Stimulated activated naive CD4-positive, alpha-beta T cell (primary cell): Measurements from ENCODE around the gene ARHGAP1.
A peak's percentile ranks its signal among the peaks of the same experiment; 100 is the strongest.

Source experiments
- DNase-seq, 6 experiments: peaks; one replicate each; lab custom pipeline; 2025; lab: John Stamatoyannopoulos, UW

The ARHGAP1 gene

GRCh38 chr11:46700241-46701077, at the start of gene ARHGAP1, which contains the start of gene ZNF408:
Gene ARHGAP1 (minus strand): TSS chr11:46700619. CDS start chr11:46696107, 4,512 bp downstream.
Gene ZNF408 (plus strand): TSS chr11:46701031. CDS start chr11:46701048, 17 bp downstream.
- DNase-seq: peak; percentile 96 to 99 (median 98)

GRCh38 chr11:46747150-46747549, 46.7 kb upstream of the ARHGAP1 start:
- DNase-seq: no peak

GRCh38 chr11:46745995-46746394, 45.6 kb upstream of the ARHGAP1 start:
- no peak for DNase-seq

DNA sequence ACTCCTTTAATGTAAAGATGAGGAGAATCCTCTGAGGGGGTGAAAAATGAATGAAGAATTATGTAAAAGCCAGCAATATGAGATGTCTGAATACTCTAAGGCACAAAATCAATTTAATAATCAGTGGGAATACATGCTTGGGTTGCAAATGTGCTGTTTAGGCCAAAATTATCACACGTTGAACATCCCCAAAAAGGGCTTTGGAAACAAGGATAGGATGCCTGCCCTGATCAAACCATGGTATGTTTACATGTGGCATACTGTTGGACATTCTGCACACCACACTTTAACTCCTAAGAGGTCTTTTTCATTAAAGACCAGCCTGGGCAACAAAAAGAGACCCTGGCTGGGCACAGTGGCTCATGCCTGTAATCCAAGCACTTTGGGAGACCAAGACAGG, 44.9 kb upstream of the ARHGAP1 start:
- no peak for DNase-seq

DNA sequence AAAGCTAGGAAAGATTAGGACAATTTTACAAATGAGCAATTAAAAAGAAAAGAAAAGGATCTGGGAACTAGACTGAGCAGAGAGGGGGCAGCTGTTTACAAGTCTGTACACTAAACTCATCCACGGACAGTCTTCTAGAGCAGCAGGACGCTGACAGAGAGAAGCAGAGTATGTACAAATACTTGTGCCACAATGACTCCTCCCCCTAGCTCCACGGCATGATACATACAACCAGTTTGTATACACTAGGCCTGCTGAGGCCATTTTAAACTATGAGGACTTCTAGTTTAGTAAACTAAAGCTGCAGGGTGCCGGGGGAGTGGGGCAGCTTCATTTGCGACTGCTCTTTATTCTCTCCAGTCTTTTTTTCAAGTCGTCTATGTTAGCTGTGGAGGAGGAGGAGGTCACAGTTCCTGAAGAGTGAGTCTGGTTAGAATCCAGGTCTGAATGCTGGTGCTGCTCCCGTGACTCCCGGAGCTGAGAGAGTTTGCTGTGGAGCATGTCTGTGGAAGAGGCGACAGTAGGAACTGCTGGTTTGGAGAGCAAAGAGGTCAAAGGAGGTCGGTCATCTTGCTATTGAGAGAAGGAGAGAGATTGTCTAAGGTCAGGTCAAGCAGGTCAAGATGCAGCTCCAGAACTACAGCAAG, 43.4 kb upstream of the ARHGAP1 start:
- DNase-seq: no peak

DNA sequence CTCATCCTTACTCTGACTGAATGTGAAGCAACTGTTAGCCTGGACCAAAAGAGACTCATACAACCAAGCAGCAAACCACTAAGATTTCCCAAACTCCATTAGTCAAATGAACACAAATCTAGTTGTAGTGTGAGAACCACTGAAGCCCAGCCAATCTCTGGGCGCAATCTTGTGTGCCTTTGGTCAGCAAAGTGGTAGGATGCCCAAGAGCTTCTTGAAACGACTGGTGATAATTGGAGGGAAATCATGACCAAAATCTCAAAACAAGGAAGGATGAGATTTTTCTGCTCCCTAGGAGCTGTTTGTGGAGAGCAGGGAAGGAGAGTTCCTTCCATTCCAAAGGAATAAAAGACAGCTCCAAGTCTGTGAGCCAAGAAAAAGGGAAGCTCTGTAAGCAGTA, 42.6 kb upstream of the ARHGAP1 start:
- DNase-seq: no peak

- DNase-seq: no peak
Observed at GRCh38 chr11:46741600-46742484, 41.4 kb upstream of the ARHGAP1 start.

DNA sequence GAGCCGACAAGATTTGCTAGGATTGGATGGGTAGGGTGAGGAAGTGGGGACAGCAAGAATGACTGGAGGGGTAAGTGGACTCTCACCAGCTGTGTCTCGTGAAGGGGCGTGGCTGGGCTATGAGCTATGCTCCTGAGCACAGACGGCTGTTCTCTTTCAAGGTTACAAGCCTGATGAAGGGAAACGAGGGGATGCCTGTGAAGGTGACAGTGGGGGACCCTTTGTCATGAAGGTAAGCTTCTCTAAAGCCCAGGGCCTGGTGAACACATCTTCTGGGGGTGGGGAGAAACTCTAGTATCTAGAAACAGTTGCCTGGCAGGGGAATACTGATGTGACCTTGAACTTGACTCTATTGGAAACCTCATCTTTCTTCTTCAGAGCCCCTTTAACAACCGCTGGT, 38.5 kb upstream of the ARHGAP1 start:
- DNase-seq: no peak

GRCh38 chr11:46737699-46738098, 37.3 kb upstream of the ARHGAP1 start:
- DNase-seq: no peak

DNA sequence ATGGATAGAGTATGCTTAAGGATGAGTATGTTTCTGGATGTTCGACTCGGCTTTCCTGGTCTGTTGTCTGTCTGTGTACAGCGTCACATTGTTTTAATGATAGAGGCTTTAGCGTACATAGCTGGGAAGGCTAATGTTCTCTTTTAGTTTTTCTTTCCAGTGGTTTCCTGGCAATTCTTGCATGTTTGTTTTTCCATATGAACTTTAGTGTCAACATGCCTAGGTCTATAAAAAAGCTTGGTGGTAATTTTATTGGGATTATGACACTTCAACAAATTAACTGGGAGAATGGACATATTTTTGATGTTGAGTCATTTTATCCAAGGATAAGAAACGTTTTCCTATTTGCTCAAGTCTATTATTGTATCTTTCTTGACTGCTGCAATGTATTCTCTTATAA, 36.2 kb upstream of the ARHGAP1 start:
- no peak for DNase-seq

GRCh38 chr11:46736146-46736545, 35.7 kb upstream of the ARHGAP1 start:
- DNase-seq: no peak

- DNase-seq: no peak
Observed at GRCh38 chr11:46733234-46733633, 32.8 kb upstream of the ARHGAP1 start.

GRCh38 chr11:46731545-46731944, 31.1 kb upstream of the ARHGAP1 start:
- DNase-seq: no peak

DNA sequence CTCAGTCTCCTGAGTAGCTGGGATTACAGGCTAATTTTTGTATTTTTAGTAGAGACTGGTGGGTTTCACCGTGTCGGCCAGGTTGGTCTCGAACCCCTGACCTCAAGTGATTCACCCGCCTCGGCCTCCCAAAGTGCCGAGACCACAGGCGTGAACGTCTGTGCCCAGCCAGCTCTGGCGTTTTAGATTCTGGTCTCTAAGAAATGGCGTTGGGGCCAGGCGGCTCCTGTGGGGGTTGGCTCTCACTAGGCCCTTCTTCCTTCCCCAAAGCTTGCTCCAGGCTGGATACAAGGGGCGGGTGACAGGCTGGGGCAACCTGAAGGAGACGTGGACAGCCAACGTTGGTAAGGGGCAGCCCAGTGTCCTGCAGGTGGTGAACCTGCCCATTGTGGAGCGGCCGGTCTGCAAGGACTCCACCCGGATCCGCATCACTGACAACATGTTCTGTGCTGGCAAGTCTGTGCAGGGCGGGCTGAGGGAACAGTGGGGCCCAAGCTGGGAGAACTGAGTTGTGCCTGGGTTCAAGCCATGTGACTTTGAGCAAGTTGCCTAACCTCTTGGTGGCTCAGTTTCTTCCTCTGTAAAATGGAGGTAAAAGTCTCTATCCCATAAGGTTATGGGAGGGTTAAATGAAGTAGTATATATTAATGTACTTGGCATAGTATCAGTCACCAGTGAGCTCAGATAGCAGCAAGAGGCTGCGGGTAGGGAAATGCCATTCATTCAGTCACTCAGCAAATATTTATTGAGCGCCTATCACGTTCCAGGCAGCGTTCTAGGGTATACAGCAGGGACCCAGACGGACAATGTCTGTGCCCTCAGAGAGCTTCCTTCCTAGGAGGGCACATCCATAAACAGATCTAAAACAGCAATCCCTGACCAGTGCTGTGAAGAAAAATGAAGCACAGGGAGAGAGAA, 28.9 kb upstream of the ARHGAP1 start:
- no peak for DNase-seq

DNA sequence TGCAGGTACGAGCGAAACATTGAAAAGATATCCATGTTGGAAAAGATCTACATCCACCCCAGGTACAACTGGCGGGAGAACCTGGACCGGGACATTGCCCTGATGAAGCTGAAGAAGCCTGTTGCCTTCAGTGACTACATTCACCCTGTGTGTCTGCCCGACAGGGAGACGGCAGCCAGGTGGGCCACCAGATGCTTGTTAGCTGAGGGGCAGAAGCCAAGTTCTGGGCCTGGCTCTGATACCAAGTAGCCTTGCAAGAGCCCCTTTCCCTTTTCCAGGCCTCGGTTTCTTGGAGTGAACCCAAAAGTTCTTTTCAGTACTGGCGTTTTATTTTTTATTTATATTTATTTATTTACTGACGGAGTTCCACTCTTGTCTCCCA, 28.2 kb upstream of the ARHGAP1 start:
- no peak for DNase-seq

DNA sequence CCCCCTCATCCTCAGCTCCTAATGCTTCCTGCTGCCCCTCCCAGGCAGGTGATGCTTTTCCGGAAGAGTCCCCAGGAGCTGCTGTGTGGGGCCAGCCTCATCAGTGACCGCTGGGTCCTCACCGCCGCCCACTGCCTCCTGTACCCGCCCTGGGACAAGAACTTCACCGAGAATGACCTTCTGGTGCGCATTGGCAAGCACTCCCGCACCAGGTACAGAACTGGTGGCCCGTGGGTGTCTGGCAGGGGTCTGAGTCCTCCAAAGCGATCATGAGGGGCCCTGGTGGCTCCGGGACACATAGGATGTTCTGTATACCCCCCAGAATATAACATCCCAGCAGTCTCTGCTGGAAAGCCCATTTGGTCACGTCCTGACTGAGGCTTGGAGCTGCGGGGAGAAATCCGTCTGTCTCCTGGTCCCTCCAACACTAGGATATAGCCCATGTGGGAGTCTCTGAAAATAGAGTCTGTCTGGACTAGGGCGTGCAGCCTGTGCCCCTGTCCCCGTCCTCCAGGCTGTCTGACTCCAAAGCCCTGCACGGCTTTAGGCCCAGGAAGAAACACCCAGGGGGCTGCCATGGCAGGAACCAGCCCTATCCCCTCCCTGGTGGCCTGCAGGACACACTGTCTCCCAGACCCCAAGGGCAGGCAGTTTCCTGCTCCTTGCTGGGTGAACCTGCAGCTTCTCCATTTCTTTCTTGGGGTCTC, 27.7 kb upstream of the ARHGAP1 start:
- no peak for DNase-seq

GRCh38 chr11:46726206-46726862, 25.9 kb upstream of the ARHGAP1 start:
- DNase-seq: no peak

DNA sequence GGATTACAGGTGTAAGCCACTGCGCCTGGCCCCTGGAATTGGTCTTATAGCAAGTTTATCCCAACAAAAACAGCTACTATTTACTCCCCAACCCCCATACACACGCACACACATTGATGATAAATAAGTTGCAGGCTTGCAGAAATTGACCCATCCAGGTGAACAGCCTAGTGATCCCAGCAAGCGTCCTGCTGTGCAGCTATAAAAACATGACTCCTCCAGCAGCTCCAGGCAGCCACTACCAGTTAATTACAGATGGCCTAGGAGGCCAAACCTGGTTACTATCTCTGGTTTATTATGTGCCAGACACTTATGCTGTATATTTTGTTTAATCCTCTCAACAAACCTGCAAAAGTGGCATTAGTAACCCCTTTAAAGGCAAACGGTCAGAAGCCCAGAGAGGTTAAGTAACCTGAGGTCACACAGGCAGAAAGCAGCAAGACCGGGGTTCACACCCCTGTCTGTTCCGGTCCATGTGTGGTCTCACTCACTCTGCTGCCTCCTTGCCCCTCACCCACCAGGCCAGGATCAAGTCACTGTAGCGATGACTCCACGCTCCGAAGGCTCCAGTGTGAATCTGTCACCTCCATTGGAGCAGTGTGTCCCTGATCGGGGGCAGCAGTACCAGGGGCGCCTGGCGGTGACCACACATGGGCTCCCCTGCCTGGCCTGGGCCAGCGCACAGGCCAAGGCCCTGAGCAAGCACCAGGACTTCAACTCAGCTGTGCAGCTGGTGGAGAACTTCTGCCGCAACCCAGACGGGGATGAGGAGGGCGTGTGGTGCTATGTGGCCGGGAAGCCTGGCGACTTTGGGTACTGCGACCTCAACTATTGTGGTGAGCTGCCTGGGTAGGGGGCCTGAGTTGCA, 25.2 kb upstream of the ARHGAP1 start:
- DNase-seq: no peak

DNA sequence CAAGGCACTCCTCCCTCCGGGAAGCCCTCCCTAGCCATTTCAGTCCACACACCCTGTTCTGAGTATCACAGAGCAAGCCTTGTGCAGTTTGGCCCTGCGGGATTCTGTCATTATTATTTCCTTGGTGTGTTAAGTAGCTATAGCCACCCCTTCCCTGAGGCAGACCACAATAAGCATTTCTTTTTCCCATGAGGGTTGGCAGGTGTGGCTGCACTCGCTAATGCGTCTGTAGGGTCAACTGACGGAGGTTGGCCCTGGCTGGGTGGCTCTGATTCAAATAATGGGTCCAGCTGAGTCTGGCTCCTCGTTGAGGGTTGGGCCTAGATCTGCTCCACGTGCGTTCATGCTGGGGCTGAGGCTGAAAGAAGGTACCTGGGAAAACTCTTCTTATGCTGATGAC, 23.7 kb upstream of the ARHGAP1 start:
- DNase-seq: no peak
